Spinal cord (tissue), 10 donors: ENCODE results near the gene SAE1. TPM values are rescaled to one million over a fixed set of nuclear protein-coding genes. Genes with fewer than 3 reads are reported as not detected.
A peak's percentile ranks its signal among the peaks of the same experiment; 100 is the strongest.

ENCODE experiments used
- DNase-seq, 6 donors: peaks; one replicate each; pipeline versions ENCODE4 v3.0.0 to v3.0.0-alpha.2; 2013 to 2015; ENCODE audit warnings: low spot score in 6 of 6, low read depth in 4 of 6
- H3K27ac ChIP-seq: one replicate; pipeline ENCODE4 v1.5.1; 2013; ENCODE audit warnings: low read depth, low read length, control low read depth
- H3K27me3 ChIP-seq: one replicate; pipeline ENCODE4 v1.6.1; 2013; ENCODE audit warnings: low read length; ENCODE audit not compliant: control insufficient read depth, insufficient read depth
- H3K36me3 ChIP-seq: one replicate; pipeline ENCODE4 v1.6.1; 2013; ENCODE audit warnings: low read length; ENCODE audit not compliant: control insufficient read depth, insufficient read depth
- H3K4me1 ChIP-seq: one replicate; pipeline ENCODE4 v1.6.1; 2013; ENCODE audit warnings: low read length; ENCODE audit not compliant: control insufficient read depth, insufficient read depth
- H3K4me3 ChIP-seq: one replicate; pipeline ENCODE4 v1.5.1; 2013; ENCODE audit warnings: low read depth, low read length, control low read depth
- H3K9me3 ChIP-seq: one replicate; pipeline ENCODE4 v1.6.1; 2013; ENCODE audit warnings: low read length; ENCODE audit not compliant: control insufficient read depth, insufficient read depth
- WGBS: methylation state at CpG from one replicate; pipeline ENCODE4 v1.1.5; 2013; ENCODE audit warnings: missing lambda C conversion rate; ENCODE audit not compliant: insufficient coverage; 5-methylcytosine and 5-hydroxymethylcytosine counted together
- polyA plus RNA-seq, 2 donors: library from polyadenylated mRNA; unstranded; fragments of 120-200 nt; gene quantifications; one replicate each; pipeline ENCODE4 v1.2.1, GENCODE V29; 2013; ENCODE audit not compliant: insufficient read length in 2 of 2
- total RNA-seq, 2 donors: library from RNA; depleted of rRNA in 1 of 2; stranded (reverse); fragments of 120-200 nt in 1 of 2; fragments of >200 nt in 1 of 2; gene quantifications; one replicate each; pipeline versions ENCODE4 v1.2.3 to v1.2.4, GENCODE V29; 2013 to 2014
- donor health status: healthy.

SAE1 gene
- total and polyA plus RNA-seq, 4 donors = 89.8 to 121 (median 106) TPM

- no peaks in the 10 kb centered on the region for H3K27me3 ChIP-seq
- H3K9me3 ChIP-seq = no peaks in the 10 kb centered on the region
- peak overlapping the region; percentile 33 for H3K4me3 ChIP-seq
- peak in 5 of 6 donors; percentile 80 to 97 (median 82) for DNase-seq
- peaks cover 11% of the 10 kb centered on the region for H3K36me3 ChIP-seq
- 2% methylated on average over 59 of the region's 59 CpGs for WGBS
- H3K27ac ChIP-seq = peak overlapping the region; percentile 91
- peaks cover 44% of the 10 kb centered on the region for H3K4me1 ChIP-seq
These were observed 95.3 kb downstream of the SAE1 start for GRCh38 chr19:47225746-47226425.

DNA sequence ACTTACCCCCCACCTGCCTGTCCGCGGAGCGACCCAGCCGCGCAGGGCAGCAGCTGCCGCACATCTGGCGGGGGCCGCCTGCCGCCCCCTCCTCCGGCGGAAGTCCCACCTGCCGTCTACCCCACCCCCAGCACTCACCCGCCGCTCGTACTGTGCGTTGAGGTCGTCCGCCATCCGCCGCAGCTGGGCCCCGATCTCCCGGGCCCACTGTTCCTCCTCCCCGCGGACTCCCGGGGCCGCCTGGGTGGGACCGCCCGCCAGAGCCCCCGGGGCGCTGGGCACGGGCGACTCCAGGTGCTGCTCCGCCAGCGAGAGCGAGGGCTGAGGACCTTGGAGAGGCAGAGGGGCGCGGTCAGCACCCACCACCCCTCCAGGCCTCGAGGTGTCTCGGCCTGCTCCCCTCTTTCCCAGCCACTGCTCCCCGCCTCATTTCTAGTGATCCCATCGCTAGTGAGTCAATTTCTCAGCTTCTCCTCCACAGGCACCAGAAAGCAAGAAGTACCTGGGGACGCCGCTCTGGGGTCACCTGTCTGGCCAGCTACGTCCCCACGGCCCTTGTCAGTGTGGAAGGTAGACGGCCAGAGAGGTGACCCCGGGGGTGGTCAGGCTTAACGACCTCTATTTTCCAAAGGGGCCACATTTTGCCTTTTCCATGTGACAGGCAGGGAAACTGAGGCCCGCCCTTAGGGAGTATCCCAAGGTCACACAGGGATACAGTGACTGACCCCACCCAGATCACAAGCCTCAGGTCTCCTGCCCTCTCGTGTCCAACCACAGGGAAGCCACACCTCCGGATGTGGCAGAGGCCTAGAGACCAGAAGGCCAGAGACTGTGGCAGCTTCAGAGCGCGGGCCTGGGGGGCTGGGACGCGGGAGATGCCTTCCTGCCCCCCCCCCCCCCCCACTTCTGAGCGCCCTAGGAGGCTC lies 96.1 kb downstream of the SAE1 start:
- Histone ChIP-seq H3K9me3 (no peaks in the 10 kb centered on the region), H3K36me3 (peaks cover 3% of the 10 kb centered on the region), H3K27ac (peak overlapping the region; percentile 91), H3K4me3 (peak overlapping the region; percentile 33), H3K27me3 (no peaks in the 10 kb centered on the region), H3K4me1 (peaks cover 50% of the 10 kb centered on the region)
- peak in 1 of 6 donors; percentile 56 for DNase-seq
- 10% methylated on average over 55 of the region's 56 CpGs for WGBS

GRCh38 chr19:47227352-47228167 lies 96.9 kb downstream of the SAE1 start:
- Histone ChIP-seq H3K27ac (peak overlapping the region; percentile 91), H3K4me3 (peak overlapping the region; percentile 37), H3K4me1 (peaks cover 51% of the 10 kb centered on the region), H3K9me3 (no peaks in the 10 kb centered on the region), H3K36me3 (no peaks in the 10 kb centered on the region), H3K27me3 (no peaks in the 10 kb centered on the region)
- 3% methylated on average over 21 of the region's 27 CpGs for WGBS
- peak in 1 of 6 donors; percentile 73 for DNase-seq

GRCh38 chr19:47228168-47228936 lies 97.7 kb downstream of the SAE1 start:
- H3K27ac ChIP-seq = peak overlapping the region; percentile 76
- H3K4me1 ChIP-seq = peaks cover 51% of the 10 kb centered on the region
- peak in 1 of 6 donors; percentile 24 for DNase-seq
- no peaks in the 10 kb centered on the region for H3K36me3 ChIP-seq
- no peaks in the 10 kb centered on the region for H3K9me3 ChIP-seq
- 9% methylated on average over 39 of the region's 50 CpGs for WGBS
- peak overlapping the region; percentile 31 for H3K4me3 ChIP-seq
- H3K27me3 ChIP-seq = no peaks in the 10 kb centered on the region

DNA sequence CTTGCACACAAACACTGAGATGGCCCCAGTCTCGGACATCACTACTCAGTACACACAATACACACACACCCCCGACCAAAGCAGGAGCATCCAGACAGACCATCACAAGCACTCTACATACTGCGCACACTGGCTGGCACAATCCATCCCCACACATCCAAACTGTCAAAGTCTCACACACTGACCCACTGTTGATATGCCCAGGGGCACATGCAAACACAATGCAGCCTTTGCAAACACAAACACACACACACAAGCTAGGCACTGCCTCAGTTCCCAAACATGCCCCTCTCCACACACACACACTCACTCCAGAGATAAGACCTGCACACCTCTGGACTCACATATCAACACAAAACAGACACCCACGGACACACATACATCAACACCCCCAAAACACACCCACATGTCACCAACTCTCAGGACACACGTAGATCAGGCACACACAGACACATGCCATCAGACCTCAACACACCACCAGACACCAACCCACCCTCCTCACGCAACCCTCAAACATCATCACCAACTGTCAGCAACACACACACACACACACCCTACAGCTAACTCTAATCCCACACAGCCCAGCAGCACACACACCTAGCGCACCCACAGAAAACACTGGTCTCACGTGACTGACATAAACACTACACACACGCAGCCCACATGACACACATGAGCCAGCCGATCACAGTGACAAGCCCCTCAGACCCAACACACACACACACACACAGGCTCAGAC lies 98.5 kb downstream of the SAE1 start:
- no peaks in the 10 kb centered on the region for H3K9me3 ChIP-seq
- no peaks in the 10 kb centered on the region for H3K36me3 ChIP-seq
- peak overlapping the region; percentile 40 for H3K4me3 ChIP-seq
- H3K27me3 ChIP-seq = no peaks in the 10 kb centered on the region
- H3K27ac ChIP-seq = peak overlapping the region; percentile 76
- peak in 1 of 6 donors; percentile 47 for DNase-seq
- H3K4me1 ChIP-seq = peaks cover 51% of the 10 kb centered on the region
- WGBS = 26% methylated on average over 10 of the region's 10 CpGs

DNA sequence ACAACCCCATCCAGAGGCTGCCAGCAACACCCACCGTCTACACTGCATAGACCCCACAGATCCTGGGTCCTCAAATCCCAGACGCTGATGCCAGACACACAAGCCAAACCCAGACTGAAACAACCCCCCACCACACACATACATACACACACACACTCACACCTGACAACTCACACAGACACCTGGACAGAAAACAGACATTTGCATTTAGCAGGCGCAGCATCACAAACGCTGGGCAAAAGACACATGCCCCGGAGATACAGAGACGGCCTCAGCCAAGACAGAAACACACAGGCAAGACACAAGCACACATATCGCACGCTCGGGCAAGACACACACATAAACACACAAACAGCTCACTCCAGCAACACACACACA lies 99.0 kb downstream of the SAE1 start:
- Histone ChIP-seq H3K4me1 (peaks cover 51% of the 10 kb centered on the region), H3K27me3 (no peaks in the 10 kb centered on the region), H3K27ac (peak overlapping the region; percentile 76)

DNA sequence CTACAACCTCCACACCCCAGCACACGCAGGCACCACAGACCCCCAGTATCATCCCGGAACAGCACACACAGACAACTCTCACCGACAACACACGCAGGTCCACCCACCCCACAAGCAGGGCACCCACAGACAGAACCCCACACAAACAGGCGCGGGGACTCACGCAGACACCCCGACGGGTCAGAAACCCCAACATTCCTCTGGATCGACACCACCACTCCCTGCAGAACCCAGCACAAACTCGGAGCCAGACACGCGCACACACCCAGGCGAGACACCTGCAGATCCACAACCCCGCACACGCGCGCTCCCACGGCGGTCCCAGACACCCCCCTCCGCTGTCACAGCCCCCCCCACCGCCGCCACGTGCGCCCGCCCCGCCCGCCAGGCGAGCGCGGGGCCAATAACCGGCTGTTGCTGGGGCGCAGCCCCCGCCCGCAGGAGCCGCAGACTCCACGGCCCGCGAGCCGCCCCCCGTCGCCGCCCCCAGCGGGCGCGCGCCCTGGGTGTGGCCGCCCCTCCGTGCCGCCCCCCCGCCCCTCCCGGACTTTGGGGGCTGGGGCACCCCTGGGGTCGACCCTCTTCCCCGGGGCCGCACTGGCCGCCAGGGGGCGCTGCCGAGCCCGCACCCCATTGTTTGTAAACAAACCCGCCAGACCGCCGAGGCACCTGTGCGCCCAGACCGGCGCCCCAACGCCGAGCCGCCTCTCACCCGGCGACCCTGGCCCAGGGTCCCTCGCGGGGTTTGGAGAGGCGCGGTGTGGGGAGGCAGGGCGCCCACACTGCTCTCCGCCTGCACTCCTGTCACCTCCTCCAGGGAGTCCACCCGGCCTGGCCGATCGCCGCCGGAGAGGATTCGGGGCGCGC lies 99.7 kb downstream of the SAE1 start:
- peak in 2 of 6 donors; percentile 35 to 56 for DNase-seq
- Histone ChIP-seq H3K27ac (peak overlapping the region; percentile 43), H3K27me3 (no peaks in the 10 kb centered on the region), H3K36me3 (no peaks in the 10 kb centered on the region), H3K4me1 (peaks cover 49% of the 10 kb centered on the region), H3K9me3 (no peaks in the 10 kb centered on the region), H3K4me3 (peak overlapping the region; percentile 63)
- WGBS = 1% methylated on average over 66 of the region's 84 CpGs

More for the DNA sequence above, 99.0 kb downstream of the SAE1 start:
- H3K36me3 ChIP-seq = no peaks in the 10 kb centered on the region
- H3K9me3 ChIP-seq = no peaks in the 10 kb centered on the region
- peak overlapping the region; percentile 40 for H3K4me3 ChIP-seq
- peak in 1 of 6 donors; percentile 57 for DNase-seq
- WGBS = 13% methylated on average over 9 of the region's 9 CpGs

- H3K27ac ChIP-seq = peak within 1 kb of the TSS; percentile 69
- H3K4me1 ChIP-seq = peaks cover 46% of the 10 kb centered on the region
- DNase-seq = no peak
- peak within 1 kb of the TSS; percentile 63 for H3K4me3 ChIP-seq
- under 1% methylated on average over 43 of the region's 43 CpGs for WGBS
- H3K27me3 ChIP-seq = no peaks in the 10 kb centered on the region
- no peaks in the 10 kb centered on the region for H3K9me3 ChIP-seq
- no peaks in the 10 kb centered on the region for H3K36me3 ChIP-seq
These were observed 100.2 kb downstream of the SAE1 start, which contains the start of gene BBC3 for GRCh38 chr19:47230921-47231214. Gene BBC3, minus strand, starts transcription at chr19:47231199. Its CDS starts 2,768 bp downstream, at chr19:47228431.
